WI38 (cell line): Measurements from ENCODE around the gene IL12A.

Experiments used
- H3K4me3 ChIP-seq: 2 replicates; pipeline ENCODE4 v1.5.1; 2011; ENCODE audit warnings: low read depth, mild to moderate bottlenecking, control low read depth, low read length
- CTCF ChIP-seq: IDR thresholded peaks from 2 replicates; pipeline ENCODE4 v1.5.1; 2012; ENCODE audit warnings: low read depth, mild to moderate bottlenecking, control low read depth, low read length

The IL12A gene

GRCh38 chr3:159991591-159991990 is 3.0 kb downstream of the IL12A start:
- no peak overlapping the region for H3K4me3 ChIP-seq
- no peak for TF ChIP-seq CTCF

- TF ChIP-seq CTCF = no peak
- H3K4me3 ChIP-seq = no peak overlapping the region
Observed at GRCh38 chr3:159992589-159992988, 4.0 kb downstream of the IL12A start.

- TF ChIP-seq CTCF = no peak
Observed at GRCh38 chr3:159994182-159994581, 5.5 kb downstream of the IL12A start.

GRCh38 chr3:159995091-159995490 is 6.5 kb downstream of the IL12A start:
- no peak overlapping the region for H3K4me3 ChIP-seq
- no peak for TF ChIP-seq CTCF

More at GRCh38 chr3:159994182-159994581, 5.5 kb downstream of the IL12A start:
- no peak overlapping the region for H3K4me3 ChIP-seq

- TF ChIP-seq CTCF = no peak
- no peak overlapping the region for H3K4me3 ChIP-seq
Observed at GRCh38 chr3:159996018-159996417, 7.4 kb downstream of the IL12A start.

GRCh38 chr3:159996959-159997358 is 8.3 kb downstream of the IL12A start:
- H3K4me3 ChIP-seq = no peak overlapping the region
- no peak for TF ChIP-seq CTCF

- TF ChIP-seq CTCF = no peak
- no peak overlapping the region for H3K4me3 ChIP-seq
Observed at GRCh38 chr3:160001148-160001760, 12.6 kb downstream of the IL12A start.
